ENCODE data around the gene TM9SF2. TPM values are rescaled to one million over a fixed set of nuclear protein-coding genes. Genes with fewer than 3 reads are reported as not detected.
A peak's percentile ranks its signal among the peaks of the same experiment; 100 is the strongest.

The TM9SF2 gene
- total RNA-seq, 1 experiment from 2014 or later, result 154 TPM

DNA sequence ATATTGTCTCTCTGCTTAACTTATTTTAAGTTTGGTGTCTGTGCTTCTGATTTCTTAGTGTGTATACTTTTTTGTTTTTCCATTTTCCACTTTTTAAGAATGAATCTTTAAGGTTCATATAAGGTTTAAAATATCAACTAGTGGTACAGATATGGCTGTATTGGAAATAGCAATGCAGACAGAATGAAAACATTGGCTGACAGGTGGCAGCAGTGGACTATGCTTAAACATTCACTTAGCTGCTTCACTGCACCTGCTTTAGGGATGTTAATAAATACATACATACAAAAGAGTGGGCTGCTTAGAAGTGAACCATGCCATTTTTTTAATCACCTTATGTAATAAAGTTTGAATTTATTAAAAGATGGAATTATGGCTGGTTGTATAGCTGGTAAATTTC is 27.3 kb downstream of the TM9SF2 start:
- H3K4me3 Mint-ChIP-seq (ENCODE audit: unreplicated experiment), result no peak overlapping the region
- no peaks in the 10 kb centered on the region for H3K27me3 ChIP-seq (replicated peaks; ENCODE audit: control insufficient read depth, insufficient read depth, low read length)
- BruUV-seq (replicated peaks), result no TSS peak
- peaks cover 36% of the 10 kb centered on the region for H3K36me3 Mint-ChIP-seq (ENCODE audit: insufficient read depth, unreplicated experiment)
- no peak overlapping the region for H3K27ac Mint-ChIP-seq (ENCODE audit: unreplicated experiment)
- intact Hi-C loops (cut with micrococcal nuclease; ENCODE audit: unreplicated experiment), result loop anchor here (1.0 to 2.0 kb wide), 2 partner anchors 86 to 128 kb away; no protein-coding TSS in a partner anchor
- no peaks in the 10 kb centered on the region; the same call in 1 of the 2 replicates for H3K36me3 ChIP-seq (ENCODE audit: control insufficient read depth, insufficient read depth, low read length)
- ChIA-PET POLR2A (no interaction called here), CTCF (interaction anchor here (0.6 to 1.0 kb wide), 3 partner anchors 45 to 50 kb away, joined by 3 to 5 read pairs (median 3); no protein-coding TSS in a partner anchor)
- peak; percentile 45 to 53 for TF ChIP-seq CTCF (IDR thresholded peaks at IDR 0.05; ENCODE audit: insufficient read depth in 1 of 2, low read depth in 1 of 2, low read length in 1 of 2, severe bottlenecking in 1 of 2, unreplicated experiment in 1 of 2)
- H3K4me1 ChIP-seq, result no peaks in the 10 kb centered on the region
- no peaks in the 10 kb centered on the region for H3K4me1 Mint-ChIP-seq (ENCODE audit: low read depth, unreplicated experiment)
- H3K27me3 Mint-ChIP-seq (ENCODE audit: insufficient read depth, unreplicated experiment), result no peaks in the 10 kb centered on the region
- no peaks in the 10 kb centered on the region for H3K9me3 ChIP-seq
- no peaks in the 10 kb centered on the region for H3K9me3 Mint-ChIP-seq (ENCODE audit: unreplicated experiment)
- DNase-seq, result peak in 1 of 2 experiments; percentile 46
- H3K4me3 ChIP-seq (ENCODE audit: low read depth, low read length), result no peak overlapping the region

DNA sequence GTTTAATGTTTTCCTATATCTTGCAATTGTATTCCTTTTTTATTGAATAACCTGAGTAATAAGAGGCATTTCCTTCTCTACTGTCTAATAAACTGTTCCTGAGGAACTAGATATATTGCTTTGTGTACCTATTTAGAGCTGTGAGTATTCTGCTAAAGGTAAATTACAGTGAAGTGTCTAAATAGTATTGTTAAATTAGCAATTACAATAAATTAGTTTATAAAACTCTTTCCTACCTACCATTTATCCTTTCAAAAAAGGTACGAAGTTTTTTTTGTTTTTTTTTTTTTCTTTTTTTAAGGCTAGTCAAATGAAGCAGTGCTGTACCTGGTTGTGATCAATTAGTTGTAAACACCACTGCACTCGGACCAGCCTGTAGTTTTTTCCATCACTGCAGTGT is 34.8 kb downstream of the TM9SF2 start:
- Mint-ChIP-seq H3K4me3 (ENCODE audit: unreplicated experiment) (no peak overlapping the region), H3K9me3 (ENCODE audit: unreplicated experiment) (no peaks in the 10 kb centered on the region), H3K4me1 (ENCODE audit: low read depth, unreplicated experiment) (no peaks in the 10 kb centered on the region), H3K36me3 (ENCODE audit: insufficient read depth, unreplicated experiment) (peaks cover 51% of the 10 kb centered on the region), H3K27ac (ENCODE audit: unreplicated experiment) (no peak overlapping the region), H3K27me3 (ENCODE audit: insufficient read depth, unreplicated experiment) (no peaks in the 10 kb centered on the region)
- Histone ChIP-seq H3K27me3 (replicated peaks; ENCODE audit: control insufficient read depth, insufficient read depth, low read length) (no peaks in the 10 kb centered on the region), H3K4me1 (no peaks in the 10 kb centered on the region), H3K36me3 (ENCODE audit: control insufficient read depth, insufficient read depth, low read length) (no peaks in the 10 kb centered on the region; the same call in 1 of the 2 replicates), H3K9me3 (no peaks in the 10 kb centered on the region), H3K4me3 (ENCODE audit: low read depth, low read length) (no peak overlapping the region)
- no peak for DNase-seq
- ChIA-PET CTCF (no interaction called here), POLR2A (no interaction called here)
- no TSS peak for BruUV-seq (replicated peaks)
- no peak for TF ChIP-seq CTCF (IDR thresholded peaks at IDR 0.05; ENCODE audit: insufficient read depth in 1 of 2, low read depth in 1 of 2, low read length in 1 of 2, severe bottlenecking in 1 of 2, unreplicated experiment in 1 of 2)
- intact Hi-C loops (cut with micrococcal nuclease; ENCODE audit: unreplicated experiment), result no loop called here

DNA sequence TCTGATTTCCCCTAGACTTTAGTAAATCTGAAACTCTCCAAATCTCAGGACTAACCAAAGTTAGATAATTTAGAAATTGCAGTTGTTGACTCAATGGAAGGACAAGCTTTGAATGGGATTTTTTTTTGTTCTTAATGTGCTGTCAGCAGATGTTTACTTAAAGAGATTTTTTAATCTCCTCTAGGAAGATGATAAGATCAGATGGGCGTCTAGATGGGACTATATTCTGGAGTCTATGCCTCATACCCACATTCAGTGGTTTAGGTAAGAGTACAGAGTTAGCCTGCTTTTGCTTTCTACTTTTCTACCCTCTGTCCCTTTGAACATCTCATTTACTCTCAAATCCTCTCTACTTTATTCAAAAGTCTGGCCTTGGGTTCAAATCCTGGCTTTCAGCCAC is 39.3 kb downstream of the TM9SF2 start:
- Mint-ChIP-seq H3K36me3 (ENCODE audit: insufficient read depth, unreplicated experiment) (peaks cover 69% of the 10 kb centered on the region), H3K4me3 (ENCODE audit: unreplicated experiment) (no peak overlapping the region), H3K4me1 (ENCODE audit: low read depth, unreplicated experiment) (peaks cover 6% of the 10 kb centered on the region), H3K27ac (ENCODE audit: unreplicated experiment) (no peak overlapping the region), H3K9me3 (ENCODE audit: unreplicated experiment) (no peaks in the 10 kb centered on the region), H3K27me3 (ENCODE audit: insufficient read depth, unreplicated experiment) (no peaks in the 10 kb centered on the region)
- DNase-seq, result no peak
- H3K4me3 ChIP-seq (ENCODE audit: low read depth, low read length), result no peak overlapping the region
- POLR2A ChIA-PET, result no interaction called here
- BruUV-seq (replicated peaks), result no TSS peak
- peaks cover 5% of the 10 kb centered on the region for H3K36me3 ChIP-seq (ENCODE audit: control insufficient read depth, insufficient read depth, low read length)
- H3K4me1 ChIP-seq, result no peaks in the 10 kb centered on the region
- H3K9me3 ChIP-seq, result no peaks in the 10 kb centered on the region
- CTCF ChIA-PET, result no interaction called here
- H3K27me3 ChIP-seq (replicated peaks; ENCODE audit: control insufficient read depth, insufficient read depth, low read length), result no peaks in the 10 kb centered on the region
- intact Hi-C loops (cut with micrococcal nuclease; ENCODE audit: unreplicated experiment), result no loop called here
- TF ChIP-seq CTCF (IDR thresholded peaks at IDR 0.05; ENCODE audit: insufficient read depth in 1 of 2, low read depth in 1 of 2, low read length in 1 of 2, severe bottlenecking in 1 of 2, unreplicated experiment in 1 of 2), result no peak

Data from Caco-2 (cell line).